ENCODE measurements around the gene LYAR.

- TF ChIP-seq, protein P1, sequence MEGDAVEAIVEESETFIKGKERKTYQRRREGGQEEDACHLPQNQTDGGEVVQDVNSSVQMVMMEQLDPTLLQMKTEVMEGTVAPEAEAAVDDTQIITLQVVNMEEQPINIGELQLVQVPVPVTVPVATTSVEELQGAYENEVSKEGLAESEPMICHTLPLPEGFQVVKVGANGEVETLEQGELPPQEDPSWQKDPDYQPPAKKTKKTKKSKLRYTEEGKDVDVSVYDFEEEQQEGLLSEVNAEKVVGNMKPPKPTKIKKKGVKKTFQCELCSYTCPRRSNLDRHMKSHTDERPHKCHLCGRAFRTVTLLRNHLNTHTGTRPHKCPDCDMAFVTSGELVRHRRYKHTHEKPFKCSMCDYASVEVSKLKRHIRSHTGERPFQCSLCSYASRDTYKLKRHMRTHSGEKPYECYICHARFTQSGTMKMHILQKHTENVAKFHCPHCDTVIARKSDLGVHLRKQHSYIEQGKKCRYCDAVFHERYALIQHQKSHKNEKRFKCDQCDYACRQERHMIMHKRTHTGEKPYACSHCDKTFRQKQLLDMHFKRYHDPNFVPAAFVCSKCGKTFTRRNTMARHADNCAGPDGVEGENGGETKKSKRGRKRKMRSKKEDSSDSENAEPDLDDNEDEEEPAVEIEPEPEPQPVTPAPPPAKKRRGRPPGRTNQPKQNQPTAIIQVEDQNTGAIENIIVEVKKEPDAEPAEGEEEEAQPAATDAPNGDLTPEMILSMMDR (conservative IDR thresholded peaks at IDR 0.05; ENCODE audit: low read depth, low read length) = no peak
- no peak for TF ChIP-seq MAFK (IDR thresholded peaks at IDR 0.05; ENCODE audit: low read depth, low read length)
- no peak for TF ChIP-seq RCOR1 (IDR thresholded peaks at IDR 0.05; ENCODE audit: insufficient replicate concordance, low read length)
These were observed 30.4 kb downstream of the LYAR start for GRCh38 chr4:4259484-4260100.
